ENCODE measurements around the gene GALNT8. TPM values are rescaled to one million over a fixed set of nuclear protein-coding genes. Genes with fewer than 3 reads are reported as not detected.

The GALNT8 gene
- total RNA-seq, 1 experiment from 2014 or later, result 8.8 TPM

- H3K27ac Mint-ChIP-seq, result no peak overlapping the region
- H3K4me1 Mint-ChIP-seq, result peaks cover 9% of the 10 kb centered on the region
- DNase-seq (ENCODE audit: low spot score) (no peak), ATAC-seq (no peak)
- POLR2A ChIA-PET, result no interaction called here
- no peaks in the 10 kb centered on the region for H3K36me3 Mint-ChIP-seq
- H3K27me3 Mint-ChIP-seq (ENCODE audit: low read depth), result peaks cover 21% of the 10 kb centered on the region
- no peaks in the 10 kb centered on the region for H3K9me3 Mint-ChIP-seq
- TF ChIP-seq ATF1 (CRISPR knock-in tag; IDR thresholded peaks at IDR 0.05), result no peak
- no peak for TF ChIP-seq ZNF219 (CRISPR knock-in tag; IDR thresholded peaks at IDR 0.05; ENCODE audit: borderline replicate concordance)
- no peak for TF ChIP-seq CBFB (CRISPR knock-in tag; IDR thresholded peaks at IDR 0.05; ENCODE audit: low read depth)
- TF ChIP-seq, protein P1, sequence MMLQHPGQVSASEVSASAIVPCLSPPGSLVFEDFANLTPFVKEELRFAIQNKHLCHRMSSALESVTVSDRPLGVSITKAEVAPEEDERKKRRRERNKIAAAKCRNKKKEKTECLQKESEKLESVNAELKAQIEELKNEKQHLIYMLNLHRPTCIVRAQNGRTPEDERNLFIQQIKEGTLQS (CRISPR knock-in tag; conservative IDR thresholded peaks at IDR 0.05), result no peak
- TF ChIP-seq PREB (CRISPR knock-in tag; IDR thresholded peaks at IDR 0.05; ENCODE audit: borderline replicate concordance), result no peak
- TF ChIP-seq ZNF263 (CRISPR knock-in tag; IDR thresholded peaks at IDR 0.05; ENCODE audit: low read depth), result no peak
- TF ChIP-seq ELF4 (CRISPR knock-in tag; IDR thresholded peaks at IDR 0.05; ENCODE audit: low read depth), result no peak
- no peak for TF ChIP-seq CREB1 (CRISPR knock-in tag; IDR thresholded peaks at IDR 0.05)
- no peak for TF ChIP-seq ZNF416 (CRISPR knock-in tag; IDR thresholded peaks at IDR 0.05)
- TF ChIP-seq, protein P2, sequence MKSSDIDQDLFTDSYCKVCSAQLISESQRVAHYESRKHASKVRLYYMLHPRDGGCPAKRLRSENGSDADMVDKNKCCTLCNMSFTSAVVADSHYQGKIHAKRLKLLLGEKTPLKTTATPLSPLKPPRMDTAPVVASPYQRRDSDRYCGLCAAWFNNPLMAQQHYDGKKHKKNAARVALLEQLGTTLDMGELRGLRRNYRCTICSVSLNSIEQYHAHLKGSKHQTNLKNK (CRISPR knock-in tag; IDR thresholded peaks at IDR 0.05), result no peak
- TF ChIP-seq, protein P3, sequence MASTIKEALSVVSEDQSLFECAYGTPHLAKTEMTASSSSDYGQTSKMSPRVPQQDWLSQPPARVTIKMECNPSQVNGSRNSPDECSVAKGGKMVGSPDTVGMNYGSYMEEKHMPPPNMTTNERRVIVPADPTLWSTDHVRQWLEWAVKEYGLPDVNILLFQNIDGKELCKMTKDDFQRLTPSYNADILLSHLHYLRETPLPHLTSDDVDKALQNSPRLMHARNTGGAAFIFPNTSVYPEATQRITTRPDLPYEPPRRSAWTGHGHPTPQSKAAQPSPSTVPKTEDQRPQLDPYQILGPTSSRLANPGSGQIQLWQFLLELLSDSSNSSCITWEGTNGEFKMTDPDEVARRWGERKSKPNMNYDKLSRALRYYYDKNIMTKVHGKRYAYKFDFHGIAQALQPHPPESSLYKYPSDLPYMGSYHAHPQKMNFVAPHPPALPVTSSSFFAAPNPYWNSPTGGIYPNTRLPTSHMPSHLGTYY (CRISPR knock-in tag; IDR thresholded peaks at IDR 0.05), result no peak
- no peak for TF ChIP-seq TEAD1 (CRISPR knock-in tag; IDR thresholded peaks at IDR 0.05)
- no peak for TF ChIP-seq HMGA2 (CRISPR knock-in tag; IDR thresholded peaks at IDR 0.05)
- TF ChIP-seq NFYB (CRISPR knock-in tag; conservative IDR thresholded peaks at IDR 0.05; ENCODE audit: low read depth), result no peak
- no peak for TF ChIP-seq ESRRA (CRISPR knock-in tag; IDR thresholded peaks at IDR 0.05; ENCODE audit: borderline replicate concordance)
- no peak for TF ChIP-seq FOXK1 (CRISPR knock-in tag; IDR thresholded peaks at IDR 0.05)
- CTCF ChIA-PET, result no interaction called here
- H3K4me3 Mint-ChIP-seq, result no peak overlapping the region
Observed at GRCh38 chr12:4819654-4820053, 99.5 kb downstream of the GALNT8 start.

- ChIA-PET POLR2A (no interaction called here), CTCF (no interaction called here)
- no peak for ATAC-seq
- Mint-ChIP-seq H3K27ac (no peak overlapping the region), H3K4me1 (peaks cover 9% of the 10 kb centered on the region), H3K4me3 (no peak overlapping the region), H3K9me3 (no peaks in the 10 kb centered on the region), H3K27me3 (ENCODE audit: low read depth) (peaks cover 18% of the 10 kb centered on the region), H3K36me3 (no peaks in the 10 kb centered on the region)
- no peak for DNase-seq (ENCODE audit: low spot score)
- no peak for TF ChIP-seq NR2C2 (CRISPR knock-in tag; IDR thresholded peaks at IDR 0.05)
- no peak for TF ChIP-seq ZNF416 (CRISPR knock-in tag; IDR thresholded peaks at IDR 0.05)
- no peak for TF ChIP-seq ZNF232 (CRISPR knock-in tag; IDR thresholded peaks at IDR 0.05)
- TF ChIP-seq, protein P4, sequence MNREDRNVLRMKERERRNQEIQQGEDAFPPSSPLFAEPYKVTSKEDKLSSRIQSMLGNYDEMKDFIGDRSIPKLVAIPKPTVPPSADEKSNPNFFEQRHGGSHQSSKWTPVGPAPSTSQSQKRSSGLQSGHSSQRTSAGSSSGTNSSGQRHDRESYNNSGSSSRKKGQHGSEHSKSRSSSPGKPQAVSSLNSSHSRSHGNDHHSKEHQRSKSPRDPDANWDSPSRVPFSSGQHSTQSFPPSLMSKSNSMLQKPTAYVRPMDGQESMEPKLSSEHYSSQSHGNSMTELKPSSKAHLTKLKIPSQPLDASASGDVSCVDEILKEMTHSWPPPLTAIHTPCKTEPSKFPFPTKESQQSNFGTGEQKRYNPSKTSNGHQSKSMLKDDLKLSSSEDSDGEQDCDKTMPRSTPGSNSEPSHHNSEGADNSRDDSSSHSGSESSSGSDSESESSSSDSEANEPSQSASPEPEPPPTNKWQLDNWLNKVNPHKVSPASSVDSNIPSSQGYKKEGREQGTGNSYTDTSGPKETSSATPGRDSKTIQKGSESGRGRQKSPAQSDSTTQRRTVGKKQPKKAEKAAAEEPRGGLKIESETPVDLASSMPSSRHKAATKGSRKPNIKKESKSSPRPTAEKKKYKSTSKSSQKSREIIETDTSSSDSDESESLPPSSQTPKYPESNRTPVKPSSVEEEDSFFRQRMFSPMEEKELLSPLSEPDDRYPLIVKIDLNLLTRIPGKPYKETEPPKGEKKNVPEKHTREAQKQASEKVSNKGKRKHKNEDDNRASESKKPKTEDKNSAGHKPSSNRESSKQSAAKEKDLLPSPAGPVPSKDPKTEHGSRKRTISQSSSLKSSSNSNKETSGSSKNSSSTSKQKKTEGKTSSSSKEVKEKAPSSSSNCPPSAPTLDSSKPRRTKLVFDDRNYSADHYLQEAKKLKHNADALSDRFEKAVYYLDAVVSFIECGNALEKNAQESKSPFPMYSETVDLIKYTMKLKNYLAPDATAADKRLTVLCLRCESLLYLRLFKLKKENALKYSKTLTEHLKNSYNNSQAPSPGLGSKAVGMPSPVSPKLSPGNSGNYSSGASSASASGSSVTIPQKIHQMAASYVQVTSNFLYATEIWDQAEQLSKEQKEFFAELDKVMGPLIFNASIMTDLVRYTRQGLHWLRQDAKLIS (CRISPR knock-in tag; IDR thresholded peaks at IDR 0.05; ENCODE audit: borderline replicate concordance), result no peak
- no peak for TF ChIP-seq ZNF423 (CRISPR knock-in tag; IDR thresholded peaks at IDR 0.05)
- no peak for TF ChIP-seq MXD4 (CRISPR knock-in tag; IDR thresholded peaks at IDR 0.05; ENCODE audit: borderline replicate concordance)
- TF ChIP-seq, protein P5, sequence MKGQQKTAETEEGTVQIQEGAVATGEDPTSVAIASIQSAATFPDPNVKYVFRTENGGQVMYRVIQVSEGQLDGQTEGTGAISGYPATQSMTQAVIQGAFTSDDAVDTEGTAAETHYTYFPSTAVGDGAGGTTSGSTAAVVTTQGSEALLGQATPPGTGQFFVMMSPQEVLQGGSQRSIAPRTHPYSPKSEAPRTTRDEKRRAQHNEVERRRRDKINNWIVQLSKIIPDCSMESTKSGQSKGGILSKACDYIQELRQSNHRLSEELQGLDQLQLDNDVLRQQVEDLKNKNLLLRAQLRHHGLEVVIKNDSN (CRISPR knock-in tag; IDR thresholded peaks at IDR 0.05), result no peak
- TF ChIP-seq ZNF512 (CRISPR knock-in tag; IDR thresholded peaks at IDR 0.05; ENCODE audit: borderline replicate concordance), result no peak
- no peak for TF ChIP-seq CREM (CRISPR knock-in tag; IDR thresholded peaks at IDR 0.05)
- TF ChIP-seq, protein P6, sequence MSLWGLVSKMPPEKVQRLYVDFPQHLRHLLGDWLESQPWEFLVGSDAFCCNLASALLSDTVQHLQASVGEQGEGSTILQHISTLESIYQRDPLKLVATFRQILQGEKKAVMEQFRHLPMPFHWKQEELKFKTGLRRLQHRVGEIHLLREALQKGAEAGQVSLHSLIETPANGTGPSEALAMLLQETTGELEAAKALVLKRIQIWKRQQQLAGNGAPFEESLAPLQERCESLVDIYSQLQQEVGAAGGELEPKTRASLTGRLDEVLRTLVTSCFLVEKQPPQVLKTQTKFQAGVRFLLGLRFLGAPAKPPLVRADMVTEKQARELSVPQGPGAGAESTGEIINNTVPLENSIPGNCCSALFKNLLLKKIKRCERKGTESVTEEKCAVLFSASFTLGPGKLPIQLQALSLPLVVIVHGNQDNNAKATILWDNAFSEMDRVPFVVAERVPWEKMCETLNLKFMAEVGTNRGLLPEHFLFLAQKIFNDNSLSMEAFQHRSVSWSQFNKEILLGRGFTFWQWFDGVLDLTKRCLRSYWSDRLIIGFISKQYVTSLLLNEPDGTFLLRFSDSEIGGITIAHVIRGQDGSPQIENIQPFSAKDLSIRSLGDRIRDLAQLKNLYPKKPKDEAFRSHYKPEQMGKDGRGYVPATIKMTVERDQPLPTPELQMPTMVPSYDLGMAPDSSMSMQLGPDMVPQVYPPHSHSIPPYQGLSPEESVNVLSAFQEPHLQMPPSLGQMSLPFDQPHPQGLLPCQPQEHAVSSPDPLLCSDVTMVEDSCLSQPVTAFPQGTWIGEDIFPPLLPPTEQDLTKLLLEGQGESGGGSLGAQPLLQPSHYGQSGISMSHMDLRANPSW (CRISPR knock-in tag; conservative IDR thresholded peaks at IDR 0.05; ENCODE audit: low read depth), result no peak
Observed at GRCh38 chr12:4820971-4821370, 100.8 kb downstream of the GALNT8 start.
